GM12891 (cell line): ENCODE measurements around the gene CLCN7.
"Not testable (repeated sequence)": the region's sequence is repeated elsewhere in the genome, so short reads cannot be mapped to it uniquely, and the experiment has no call there.

Experiments
- DNase-seq: peaks from one replicate; pipeline ENCODE4 v3.0.0; 2011; ENCODE audit warnings: low spot score; ENCODE audit not compliant: insufficient read length
- FAIRE-seq: peaks from 2 replicates; lab custom pipeline; 2011; peaks lifted over from hg19 to GRCh38; lab: Jason Lieb, UNC
- PAX5 ChIP-seq: IDR thresholded peaks from 2 replicates; pipeline ENCODE4 v1.6.1; 2011; ENCODE audit warnings: low read length, moderate library complexity, mild to moderate bottlenecking; ENCODE audit not compliant: insufficient read depth, severe bottlenecking
- POLR2A ChIP-seq: IDR thresholded peaks from 2 replicates; pipeline ENCODE4 v1.6.1; 2011; ENCODE audit warnings: low read depth, low read length, control low read depth
- POLR2AphosphoS5 ChIP-seq: IDR thresholded peaks from 2 replicates; pipeline ENCODE4 v1.6.1; 2011; ENCODE audit warnings: low read depth, low read length, control low read depth
- POU2F2 ChIP-seq: IDR thresholded peaks from 2 replicates; pipeline ENCODE4 v1.6.1; 2011; ENCODE audit warnings: low read depth, mild to moderate bottlenecking, control low read depth, low read length, moderate library complexity
- SPI1 ChIP-seq: IDR thresholded peaks from 2 replicates; pipeline ENCODE4 v1.6.1; 2011; ENCODE audit warnings: low read depth, low read length, control low read depth
- TAF1 ChIP-seq: IDR thresholded peaks from 2 replicates; pipeline ENCODE4 v1.6.1; 2011; ENCODE audit warnings: low read depth, low read length, control low read depth

Gene CLCN7

GRCh38 chr16:1446296-1447080 lies 28.3 kb downstream of the CLCN7 start:
- FAIRE-seq (no peak), DNase-seq (no peak)
- no peak for TF ChIP-seq POLR2A
- TF ChIP-seq POLR2AphosphoS5, result no peak
- TF ChIP-seq PAX5, result no peak
- TF ChIP-seq POU2F2, result no peak
- no peak for TF ChIP-seq TAF1
- no peak for TF ChIP-seq SPI1

- no peak for FAIRE-seq
- TF ChIP-seq POLR2A (no peak), TAF1 (no peak), SPI1 (no peak)
- DNase-seq, result no peak
Observed at GRCh38 chr16:1445518-1446203, 29.2 kb downstream of the CLCN7 start.

DNA sequence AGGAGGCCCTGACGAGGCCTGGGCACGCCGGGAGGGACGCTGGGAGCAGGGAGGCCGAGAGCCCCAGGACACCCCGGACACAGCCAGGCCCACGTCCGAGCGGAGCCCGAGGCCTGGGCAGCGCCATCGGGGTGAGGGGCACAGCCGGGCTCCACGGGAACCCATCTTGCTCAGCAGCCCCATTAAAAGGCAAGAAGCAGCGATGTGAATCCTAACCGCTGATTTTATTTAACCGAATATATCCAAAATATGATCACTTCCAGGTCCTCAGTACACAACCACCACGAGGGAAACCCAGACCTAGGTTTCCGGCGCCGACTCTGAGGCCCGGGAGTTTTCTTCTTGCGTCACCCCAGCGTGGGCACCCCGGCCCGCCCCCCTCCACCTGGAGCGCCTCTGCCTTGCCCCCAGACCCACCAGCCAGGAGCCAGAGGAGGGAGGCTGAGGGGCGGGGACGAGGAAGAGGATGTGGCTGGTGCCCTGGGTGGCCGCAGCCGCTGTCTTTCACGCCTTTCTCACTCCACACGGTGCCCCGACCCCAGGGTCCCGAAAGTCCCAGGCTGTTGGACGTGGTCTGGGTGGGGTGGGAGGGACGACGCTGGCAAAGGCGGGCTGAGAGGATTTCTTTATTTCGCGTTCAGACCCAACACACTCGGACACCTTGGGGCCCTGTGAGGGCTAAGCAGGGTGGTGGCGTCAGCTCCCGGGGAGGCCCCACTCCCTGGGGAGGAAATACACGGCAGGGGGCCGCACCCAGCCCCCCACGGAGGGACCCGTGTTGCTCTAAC lies 29.9 kb downstream of the CLCN7 start:
- FAIRE-seq, result no peak
- no peak for TF ChIP-seq POU2F2

GRCh38 chr16:1443980-1444729 lies 30.7 kb downstream of the CLCN7 start, which contains the start of gene CCDC154:
TSS of gene CCDC154 (minus strand) at chr16:1444556. CDS start at chr16:1444322, 234 bp downstream.
- no peak for FAIRE-seq
- DNase-seq, result no peak
- TF ChIP-seq POU2F2, result no peak
- no peak for TF ChIP-seq TAF1
- no peak for TF ChIP-seq POLR2A
- TF ChIP-seq POLR2AphosphoS5, result no peak
- TF ChIP-seq PAX5, result no peak
- no peak for TF ChIP-seq SPI1

More for the DNA sequence above, 29.9 kb downstream of the CLCN7 start:
- DNase-seq, result no peak

DNA sequence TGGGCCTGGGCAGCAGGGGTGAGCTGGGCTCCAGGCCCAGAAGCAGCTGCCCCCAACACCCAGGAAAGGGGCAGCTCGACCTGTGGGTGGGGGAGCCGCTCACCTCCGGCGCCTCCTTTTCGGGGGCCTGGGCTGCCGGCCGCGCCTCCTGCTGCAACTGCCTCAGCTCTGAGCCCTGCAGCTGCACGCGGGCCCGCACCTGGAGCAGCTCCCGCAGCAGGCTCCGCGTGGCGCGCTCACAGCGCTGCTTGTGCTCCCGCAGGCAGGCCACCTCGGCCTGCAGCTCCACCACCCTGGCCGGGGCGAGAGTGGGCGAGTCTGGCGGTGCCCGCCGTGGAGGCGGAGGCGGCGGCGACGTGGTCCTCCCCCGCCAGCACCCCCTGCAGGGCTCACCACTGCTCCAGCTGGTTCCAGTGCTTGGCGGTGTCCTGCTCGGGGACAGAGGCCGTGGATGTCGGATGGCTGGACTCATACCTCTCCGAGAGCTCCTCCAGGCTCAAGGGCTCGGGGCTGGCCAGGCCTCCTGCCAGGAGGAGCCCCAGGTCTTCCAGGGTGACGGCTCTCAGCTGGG lies 31.3 kb downstream of the CLCN7 start:
- TF ChIP-seq POLR2AphosphoS5, result no peak
- no peak for TF ChIP-seq SPI1
- no peak for TF ChIP-seq POU2F2
- no peak for TF ChIP-seq TAF1
- no peak for TF ChIP-seq PAX5
- DNase-seq (no peak), FAIRE-seq (no peak)

GRCh38 chr16:1442697-1443096 lies 32.1 kb downstream of the CLCN7 start:
- FAIRE-seq, result no peak

DNA sequence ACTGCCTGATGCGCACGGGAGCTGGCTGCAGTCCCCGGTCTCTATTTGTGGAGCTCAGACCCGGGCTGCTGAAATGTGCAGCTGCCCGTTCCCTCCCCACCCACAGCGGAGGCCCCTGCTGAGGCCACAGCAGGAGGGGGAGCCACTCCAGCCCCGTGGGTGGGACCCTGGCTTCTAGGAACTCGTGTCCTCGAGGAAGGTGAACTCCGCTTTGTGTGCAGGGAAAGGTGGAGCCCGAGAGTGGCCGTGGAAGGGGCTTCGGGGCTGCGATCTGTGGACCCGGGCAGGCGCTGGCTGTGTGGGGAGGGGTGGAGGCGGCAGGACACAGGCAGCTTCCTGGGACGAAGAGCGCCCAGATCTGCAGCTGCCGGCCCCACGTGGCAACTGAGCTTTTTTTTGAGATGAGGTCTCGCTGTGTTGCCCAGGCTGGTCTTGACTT lies 33.4 kb downstream of the CLCN7 start:
- no peak for FAIRE-seq
- TF ChIP-seq SPI1 (no peak), TAF1 (no peak), POLR2A (no peak), POU2F2 (no peak), PAX5 (no peak), POLR2AphosphoS5 (no peak)
- no peak for DNase-seq

More at GRCh38 chr16:1442697-1443096, 32.1 kb downstream of the CLCN7 start:
- no peak for DNase-seq
- TF ChIP-seq POU2F2 (no peak), TAF1 (no peak), SPI1 (no peak), POLR2A (no peak), PAX5 (no peak), POLR2AphosphoS5 (no peak)

- not testable (repeated sequence) for DNase-seq, FAIRE-seq
Observed at GRCh38 chr16:1439699-1440074, 35.1 kb downstream of the CLCN7 start.

DNA sequence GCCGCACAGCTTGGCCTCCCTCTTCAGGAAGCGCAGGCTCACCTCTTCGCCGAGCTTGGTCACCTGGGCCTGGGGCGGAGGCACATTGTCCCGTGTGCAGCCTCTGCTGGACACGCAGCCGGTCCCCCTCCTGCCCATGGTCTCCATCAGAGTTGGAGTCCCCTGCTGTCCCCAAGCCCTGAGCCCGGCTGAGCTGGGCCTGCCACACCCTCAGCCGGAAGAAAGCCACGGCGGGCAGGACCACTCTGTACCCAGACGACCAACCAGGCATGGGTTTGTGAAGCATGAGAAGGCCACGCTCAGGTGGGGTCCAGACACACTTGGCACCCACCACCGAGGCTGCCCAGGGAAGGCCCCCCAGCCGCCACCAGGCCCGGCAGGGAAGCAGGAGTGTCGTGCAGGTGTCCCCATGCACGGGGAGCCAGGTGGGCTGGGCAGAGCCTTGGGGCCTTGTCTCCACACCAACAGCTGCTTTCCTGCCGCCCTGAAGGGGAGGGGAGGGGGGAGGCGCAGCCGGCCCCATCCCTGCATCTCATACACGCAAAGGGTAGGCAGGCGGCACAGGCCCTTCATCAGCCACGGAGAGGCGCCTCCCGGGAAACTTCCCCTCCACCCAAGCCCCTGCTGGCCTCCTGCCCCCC lies 35.6 kb downstream of the CLCN7 start:
- no peak for FAIRE-seq
- no peak for DNase-seq
- TF ChIP-seq POLR2AphosphoS5 (no peak), TAF1 (no peak), POU2F2 (no peak), POLR2A (no peak), PAX5 (no peak), SPI1 (no peak)
